HUES64 (cell line): ENCODE data around the gene CERS2.
"Not testable (repeated sequence)": the region's sequence is repeated elsewhere in the genome, so short reads cannot be mapped to it uniquely, and the experiment has no call there.

ENCODE experiments used
- H3K27ac ChIP-seq: 2 replicates; pipeline ENCODE4 v1.7.0; 2013; ENCODE audit warnings: low read depth, low read length, inconsistent platforms
- H3K27me3 ChIP-seq: 2 replicates; pipeline ENCODE4 v1.6.1; 2013; ENCODE audit warnings: mild to moderate bottlenecking, low read length; ENCODE audit not compliant: insufficient read depth
- H3K36me3 ChIP-seq: 2 replicates; pipeline ENCODE4 v1.6.1; 2013; ENCODE audit warnings: mild to moderate bottlenecking, low read length; ENCODE audit not compliant: insufficient read depth
- H3K4me1 ChIP-seq: 2 replicates; pipeline ENCODE4 v1.6.1; 2013; ENCODE audit warnings: mild to moderate bottlenecking, low read length, moderate library complexity; ENCODE audit not compliant: insufficient read depth
- H3K4me3 ChIP-seq: 2 replicates; pipeline ENCODE4 v1.5.1; 2013; ENCODE audit warnings: mild to moderate bottlenecking, low read length, moderate library complexity
- H3K9ac ChIP-seq: 2 replicates; pipeline ENCODE4 v1.6.1; 2013; ENCODE audit warnings: mild to moderate bottlenecking, low read depth, low read length
- H3K9me3 ChIP-seq: 2 replicates; pipeline ENCODE4 v1.6.1; 2013; ENCODE audit warnings: low read depth, low read length; ENCODE audit not compliant: insufficient read depth
- WGBS: fragments of 150-250, 120-280 bp; methylation state at CpG from one replicate; pipeline ENCODE4 v1.1.7; 2013; ENCODE audit warnings: missing lambda C conversion rate; 5-methylcytosine and 5-hydroxymethylcytosine counted together

The CERS2 gene

GRCh38 chr1:150931773-150932172 lies 42.9 kb downstream of the CERS2 start:
- Histone ChIP-seq H3K9me3 (peaks cover 7% of the 10 kb centered on the region; the same call in 1 of the 2 replicates), H3K9ac (no peak overlapping the region), H3K27ac (no peak overlapping the region), H3K27me3 (no peaks in the 10 kb centered on the region), H3K4me1 (no peaks in the 10 kb centered on the region), H3K4me3 (no peak overlapping the region), H3K36me3 (peaks cover 85% of the 10 kb centered on the region)
- WGBS, result 94% methylated on average over 1 of the region's 1 CpG

- not testable (repeated sequence) for H3K9ac ChIP-seq, H3K27me3 ChIP-seq, H3K4me3 ChIP-seq, H3K9me3 ChIP-seq, H3K4me1 ChIP-seq, H3K27ac ChIP-seq
- WGBS, result 85% methylated on average over 5 of the region's 6 CpGs
- peaks cover 59% of the 10 kb centered on the region for H3K36me3 ChIP-seq
These were observed 45.9 kb downstream of the CERS2 start for GRCh38 chr1:150928775-150929174.

GRCh38 chr1:150928286-150928685 lies 46.3 kb downstream of the CERS2 start:
- peaks cover 7% of the 10 kb centered on the region; the same call in 1 of the 2 replicates for H3K9me3 ChIP-seq
- no peak overlapping the region for H3K27ac ChIP-seq
- H3K9ac ChIP-seq, result no peak overlapping the region
- H3K4me3 ChIP-seq, result no peak overlapping the region
- WGBS, result 98% methylated on average over 2 of the region's 3 CpGs
- H3K4me1 ChIP-seq, result no peaks in the 10 kb centered on the region
- peaks cover 56% of the 10 kb centered on the region for H3K36me3 ChIP-seq
- no peaks in the 10 kb centered on the region for H3K27me3 ChIP-seq

GRCh38 chr1:150927624-150928023 lies 47.0 kb downstream of the CERS2 start:
- Histone ChIP-seq H3K4me1 (peaks cover 2% of the 10 kb centered on the region), H3K27me3 (no peaks in the 10 kb centered on the region), H3K36me3 (peaks cover 50% of the 10 kb centered on the region), H3K4me3 (no peak overlapping the region), H3K9me3 (peaks cover 7% of the 10 kb centered on the region; the same call in 1 of the 2 replicates), H3K27ac (no peak overlapping the region), H3K9ac (no peak overlapping the region)
- WGBS, result 95% methylated on average over 4 of the region's 4 CpGs

GRCh38 chr1:150926097-150926741 lies 48.4 kb downstream of the CERS2 start, which contains the start of gene SETDB1:
Gene SETDB1 (plus strand): TSS chr1:150926363. CDS start chr1:150927715, 1,352 bp downstream.
- H3K9me3 ChIP-seq, result 0 out of 2 replicates have a peak, but pooled peaks cover 2% of the 10 kb centered on the region
- H3K27ac ChIP-seq, result peak within 1 kb of the TSS; percentile 96
- peaks cover 8% of the 10 kb centered on the region for H3K4me1 ChIP-seq
- no peaks in the 10 kb centered on the region for H3K27me3 ChIP-seq
- H3K9ac ChIP-seq, result peak within 1 kb of the TSS; percentile 89
- H3K36me3 ChIP-seq, result peaks cover 38% of the 10 kb centered on the region
- peak within 1 kb of the TSS; percentile 86 for H3K4me3 ChIP-seq
- WGBS, result under 1% methylated on average over 39 of the region's 39 CpGs

- no peaks in the 10 kb centered on the region for H3K27me3 ChIP-seq
- peaks cover 26% of the 10 kb centered on the region for H3K36me3 ChIP-seq
- H3K9ac ChIP-seq, result no peak overlapping the region
- no peak overlapping the region for H3K4me3 ChIP-seq
- peaks cover 8% of the 10 kb centered on the region for H3K4me1 ChIP-seq
- 0 out of 2 replicates have a peak, but pooled peaks cover 2% of the 10 kb centered on the region for H3K9me3 ChIP-seq
- WGBS, result 91% methylated on average over 19 of the region's 23 CpGs
- no peak overlapping the region for H3K27ac ChIP-seq
These were observed 49.6 kb downstream of the CERS2 start for GRCh38 chr1:150925080-150925479.

GRCh38 chr1:150922519-150922975 lies 52.1 kb downstream of the CERS2 start:
- no peak overlapping the region for H3K27ac ChIP-seq
- H3K4me3 ChIP-seq, result no peak overlapping the region
- H3K9ac ChIP-seq, result no peak overlapping the region
- H3K27me3 ChIP-seq, result no peaks in the 10 kb centered on the region
- no CpG with 5 or more reads among the region's 2 CpGs for WGBS
- H3K4me1 ChIP-seq, result peaks cover 8% of the 10 kb centered on the region
- peaks cover 3% of the 10 kb centered on the region for H3K36me3 ChIP-seq
- H3K9me3 ChIP-seq, result no peaks in the 10 kb centered on the region

GRCh38 chr1:150917387-150917786 lies 57.2 kb downstream of the CERS2 start:
- H3K27me3 ChIP-seq, result no peaks in the 10 kb centered on the region
- 93% methylated on average over 7 of the region's 7 CpGs for WGBS
- H3K36me3 ChIP-seq, result no peaks in the 10 kb centered on the region
- H3K4me3 ChIP-seq, result no peak overlapping the region
- H3K4me1 ChIP-seq, result peaks cover 11% of the 10 kb centered on the region
- H3K9me3 ChIP-seq, result no peaks in the 10 kb centered on the region
- no peak overlapping the region for H3K9ac ChIP-seq
- no peak overlapping the region for H3K27ac ChIP-seq
